GM23338 (cell line): ENCODE data around the gene SKA3. TPM values are rescaled to one million over a fixed set of nuclear protein-coding genes. Genes with fewer than 3 reads are reported as not detected.

Experiments used
- ATAC-seq: fragments of 200-7000 bp; cut with Tn5 transposase; 3 replicates; pipeline ENCODE4 v1.9.1; 2020
- DNase-seq: peaks from one replicate; pipeline ENCODE4 v3.0.0-alpha.2; 2015; ENCODE audit warnings: low spot score
- H2AFZ ChIP-seq: fragments of 200-600 bp; sonication (generic); 2 replicates; pipeline ENCODE4 v1.8.0; 2016; ENCODE audit warnings: antibody characterized with exemption, mild to moderate bottlenecking, moderate library complexity
- H3F3A ChIP-seq: fragments of 200-600 bp; sonication (generic); replicated peaks from 2 replicates; pipeline ENCODE4 v1.8.0; 2017; ENCODE audit warnings: antibody characterized with exemption, mixed run types, low read depth
- H3K27ac ChIP-seq: fragments of 200-600 bp; sonication (generic); 2 replicates; pipeline ENCODE4 v1.6.1; 2016; ENCODE audit warnings: low read depth
- H3K27me3 ChIP-seq: fragments of 200-600 bp; sonication (generic); 2 replicates; pipeline ENCODE4 v1.8.0; 2016; ENCODE audit warnings: mild to moderate bottlenecking, mixed run types, moderate library complexity; ENCODE audit not compliant: insufficient read depth
- H3K36me3 ChIP-seq: fragments of 200-600 bp; sonication (generic); 2 replicates; pipeline ENCODE4 v1.8.0; 2016; ENCODE audit warnings: mild to moderate bottlenecking; ENCODE audit not compliant: insufficient read depth
- H3K4me1 ChIP-seq: fragments of 200-600 bp; sonication (generic); 2 replicates; pipeline ENCODE4 v1.8.0; 2016; ENCODE audit warnings: mild to moderate bottlenecking, moderate library complexity; ENCODE audit not compliant: insufficient read depth
- H3K4me2 ChIP-seq: fragments of 200-600 bp; sonication (generic); 2 replicates; pipeline ENCODE4 v1.7.1; 2017; ENCODE audit warnings: mixed run types
- H3K4me3 ChIP-seq: fragments of 200-600 bp; sonication (generic); 2 replicates; pipeline ENCODE4 v1.6.1; 2016; ENCODE audit warnings: mixed run types
- H3K79me2 ChIP-seq: fragments of 200-600 bp; sonication (generic); replicated peaks from 2 replicates; pipeline ENCODE4 v1.8.0; 2017; ENCODE audit warnings: mild to moderate bottlenecking; ENCODE audit not compliant: insufficient read depth
- H3K9me2 ChIP-seq: fragments of 200-600 bp; sonication (generic); 2 replicates; pipeline ENCODE4 v1.8.0; 2017; ENCODE audit not compliant: insufficient read depth
- H4K20me1 ChIP-seq: fragments of 200-600 bp; sonication (generic); replicated peaks from 2 replicates; pipeline ENCODE4 v1.8.0; 2017; ENCODE audit warnings: mild to moderate bottlenecking; ENCODE audit not compliant: insufficient read depth
- H3K27ac Mint-ChIP-seq: 2 replicates; pipeline ENCODE4 v1.8.0; 2020; ENCODE audit warnings: inconsistent platforms, mild to moderate bottlenecking, moderate library complexity, mixed read lengths
- H3K27me3 Mint-ChIP-seq: 3 replicates; pipeline ENCODE4 v1.8.0; 2022; ENCODE audit warnings: low read depth, mild to moderate bottlenecking, moderate library complexity, mixed read lengths, inconsistent platforms; ENCODE audit not compliant: insufficient read depth, poor library complexity
- H3K36me3 Mint-ChIP-seq: 3 replicates; pipeline ENCODE4 v1.8.0; 2021; ENCODE audit warnings: low read depth, mild to moderate bottlenecking, inconsistent platforms, moderate library complexity, mixed read lengths
- H3K4me1 Mint-ChIP-seq: 3 replicates; pipeline ENCODE4 v1.8.0; 2020; ENCODE audit warnings: mild to moderate bottlenecking, inconsistent platforms, mixed read lengths
- H3K4me3 Mint-ChIP-seq: 3 replicates; pipeline ENCODE4 v1.8.0; 2021; ENCODE audit warnings: moderate library complexity, mild to moderate bottlenecking, inconsistent platforms, mixed read lengths
- H3K9me3 Mint-ChIP-seq: 3 replicates; pipeline ENCODE4 v1.8.0; 2020; ENCODE audit warnings: moderate library complexity, mild to moderate bottlenecking, inconsistent platforms, mixed read lengths
- CREB1 ChIP-seq: fragments of 250-450 bp; sonication (Bioruptor Pico); IDR thresholded peaks from 2 replicates; pipeline ENCODE4 v1.5.0; 2020; ENCODE audit warnings: low read depth, mild to moderate bottlenecking, moderate library complexity
- EZH2 ChIP-seq: fragments of 200-600 bp; sonication (generic); IDR thresholded peaks from one replicate; pipeline ENCODE4 v1.8.0; 2017; ENCODE audit warnings: antibody characterized with exemption, mild to moderate bottlenecking, low read depth; ENCODE audit not compliant: unreplicated experiment
- EZH2phosphoT487 ChIP-seq: fragments of 200-600 bp; sonication (generic); IDR thresholded peaks from one replicate; pipeline ENCODE4 v1.8.1; 2018; ENCODE audit warnings: antibody characterized with exemption; ENCODE audit not compliant: unreplicated experiment
- JUNB ChIP-seq: IDR thresholded peaks from one replicate; pipeline ENCODE4 v1.6.1; 2016; ENCODE audit warnings: antibody characterized with exemption; ENCODE audit not compliant: unreplicated experiment
- NANOG ChIP-seq: IDR thresholded peaks from 2 replicates; pipeline ENCODE4 v1.6.1; 2016; ENCODE audit warnings: antibody characterized with exemption, borderline replicate concordance
- POLR2AphosphoS5 ChIP-seq: IDR thresholded peaks from 2 replicates; pipeline ENCODE4 v1.6.1; 2016; ENCODE audit warnings: antibody characterized with exemption, low read depth
- STAT1 ChIP-seq: IDR thresholded peaks from one replicate; pipeline ENCODE4 v1.6.1; 2016; ENCODE audit warnings: antibody characterized with exemption; ENCODE audit not compliant: unreplicated experiment
- ZNF114 ChIP-seq: fragments of 250-450 bp; sonication (Bioruptor Pico); IDR thresholded peaks from 2 replicates; pipeline ENCODE4 v1.5.0; 2020; ENCODE audit warnings: mild to moderate bottlenecking, moderate library complexity
- ZNF331 ChIP-seq: fragments of 250-450 bp; sonication (Bioruptor Pico); IDR thresholded peaks from 2 replicates; pipeline ENCODE4 v1.5.0; 2020; ENCODE audit warnings: low read depth, mild to moderate bottlenecking, moderate library complexity
- polyA plus RNA-seq: library from polyadenylated mRNA; unstranded; fragments of >200 nt; fragmentation: Nextera tagmentation; extraction: Ambion mirVana; gene quantifications from 2 replicates; pipeline ENCODE4 v1.2.1, GENCODE V29; 2016
- total RNA-seq: library from RNA; depleted of rRNA; stranded (reverse); fragments of >200 nt; shearing (Covaris generic); gene quantifications from 2 replicates; pipeline ENCODE4 v1.2.3, GENCODE V29; 2014
- TF ChIP-seq, protein P1 (sequence below): fragments of 250-450 bp; sonication (Bioruptor Pico); IDR thresholded peaks from 2 replicates; pipeline ENCODE4 v1.5.0; 2020; ENCODE audit warnings: mild to moderate bottlenecking, moderate library complexity
- TF ChIP-seq, protein P2 (sequence below): IDR thresholded peaks from 2 replicates; pipeline ENCODE4 v1.6.1; 2016; ENCODE audit warnings: antibody characterized with exemption
- TF ChIP-seq, protein P3 (sequence below): IDR thresholded peaks from one replicate; pipeline ENCODE4 v1.6.1; 2018; ENCODE audit warnings: antibody characterized with exemption; ENCODE audit not compliant: unreplicated experiment
- TF ChIP-seq, protein P4 (sequence below), 2 experiments: fragments of 200-600 bp in 1 of 2; sonication (generic) in 1 of 2; conservative IDR thresholded peaks; 2 replicates each; pipeline versions ENCODE4 v1.5.1 to v1.6.1; 2016 to 2017; ENCODE audit warnings: antibody characterized with exemption in 2 of 2, low read depth in 2 of 2, mild to moderate bottlenecking in 2 of 2, moderate library complexity in 1 of 2

SKA3 gene
- total and polyA plus RNA-seq, 2 experiments from 2014 or later = 65.9 to 179 TPM

DNA sequence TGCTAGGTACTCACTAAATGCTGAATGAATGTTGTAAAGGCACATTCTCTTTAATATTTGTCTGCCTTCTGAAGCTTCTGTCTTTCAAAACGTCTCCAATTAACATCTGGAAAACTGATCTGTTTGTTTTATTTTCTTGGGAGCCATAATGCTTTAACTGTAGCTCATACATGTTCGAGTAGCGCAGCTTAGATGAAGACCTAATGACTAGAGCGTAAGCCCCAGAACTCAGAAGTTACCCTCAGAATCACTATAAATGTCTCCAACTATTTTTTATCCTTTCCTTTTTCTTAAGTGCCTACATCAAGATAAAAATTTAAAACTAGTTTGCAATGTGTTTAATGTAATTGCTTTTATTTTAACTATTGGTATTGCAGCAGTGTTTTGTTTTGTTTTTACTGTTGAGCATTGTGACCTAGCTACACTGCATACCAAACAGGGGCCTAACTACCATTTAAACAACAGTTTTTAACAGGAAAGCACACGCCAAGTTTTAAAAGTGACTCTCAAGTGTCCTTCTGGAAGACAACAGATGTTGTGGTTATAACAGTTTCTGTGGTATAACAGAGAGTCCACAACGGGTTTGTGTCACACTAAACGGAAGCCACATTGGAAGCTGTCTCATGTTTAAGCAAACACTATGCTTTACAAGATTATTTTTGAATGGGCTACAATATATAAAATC is 42.1 kb upstream of the SKA3 start (continued):
- TF ChIP-seq, protein P1, sequence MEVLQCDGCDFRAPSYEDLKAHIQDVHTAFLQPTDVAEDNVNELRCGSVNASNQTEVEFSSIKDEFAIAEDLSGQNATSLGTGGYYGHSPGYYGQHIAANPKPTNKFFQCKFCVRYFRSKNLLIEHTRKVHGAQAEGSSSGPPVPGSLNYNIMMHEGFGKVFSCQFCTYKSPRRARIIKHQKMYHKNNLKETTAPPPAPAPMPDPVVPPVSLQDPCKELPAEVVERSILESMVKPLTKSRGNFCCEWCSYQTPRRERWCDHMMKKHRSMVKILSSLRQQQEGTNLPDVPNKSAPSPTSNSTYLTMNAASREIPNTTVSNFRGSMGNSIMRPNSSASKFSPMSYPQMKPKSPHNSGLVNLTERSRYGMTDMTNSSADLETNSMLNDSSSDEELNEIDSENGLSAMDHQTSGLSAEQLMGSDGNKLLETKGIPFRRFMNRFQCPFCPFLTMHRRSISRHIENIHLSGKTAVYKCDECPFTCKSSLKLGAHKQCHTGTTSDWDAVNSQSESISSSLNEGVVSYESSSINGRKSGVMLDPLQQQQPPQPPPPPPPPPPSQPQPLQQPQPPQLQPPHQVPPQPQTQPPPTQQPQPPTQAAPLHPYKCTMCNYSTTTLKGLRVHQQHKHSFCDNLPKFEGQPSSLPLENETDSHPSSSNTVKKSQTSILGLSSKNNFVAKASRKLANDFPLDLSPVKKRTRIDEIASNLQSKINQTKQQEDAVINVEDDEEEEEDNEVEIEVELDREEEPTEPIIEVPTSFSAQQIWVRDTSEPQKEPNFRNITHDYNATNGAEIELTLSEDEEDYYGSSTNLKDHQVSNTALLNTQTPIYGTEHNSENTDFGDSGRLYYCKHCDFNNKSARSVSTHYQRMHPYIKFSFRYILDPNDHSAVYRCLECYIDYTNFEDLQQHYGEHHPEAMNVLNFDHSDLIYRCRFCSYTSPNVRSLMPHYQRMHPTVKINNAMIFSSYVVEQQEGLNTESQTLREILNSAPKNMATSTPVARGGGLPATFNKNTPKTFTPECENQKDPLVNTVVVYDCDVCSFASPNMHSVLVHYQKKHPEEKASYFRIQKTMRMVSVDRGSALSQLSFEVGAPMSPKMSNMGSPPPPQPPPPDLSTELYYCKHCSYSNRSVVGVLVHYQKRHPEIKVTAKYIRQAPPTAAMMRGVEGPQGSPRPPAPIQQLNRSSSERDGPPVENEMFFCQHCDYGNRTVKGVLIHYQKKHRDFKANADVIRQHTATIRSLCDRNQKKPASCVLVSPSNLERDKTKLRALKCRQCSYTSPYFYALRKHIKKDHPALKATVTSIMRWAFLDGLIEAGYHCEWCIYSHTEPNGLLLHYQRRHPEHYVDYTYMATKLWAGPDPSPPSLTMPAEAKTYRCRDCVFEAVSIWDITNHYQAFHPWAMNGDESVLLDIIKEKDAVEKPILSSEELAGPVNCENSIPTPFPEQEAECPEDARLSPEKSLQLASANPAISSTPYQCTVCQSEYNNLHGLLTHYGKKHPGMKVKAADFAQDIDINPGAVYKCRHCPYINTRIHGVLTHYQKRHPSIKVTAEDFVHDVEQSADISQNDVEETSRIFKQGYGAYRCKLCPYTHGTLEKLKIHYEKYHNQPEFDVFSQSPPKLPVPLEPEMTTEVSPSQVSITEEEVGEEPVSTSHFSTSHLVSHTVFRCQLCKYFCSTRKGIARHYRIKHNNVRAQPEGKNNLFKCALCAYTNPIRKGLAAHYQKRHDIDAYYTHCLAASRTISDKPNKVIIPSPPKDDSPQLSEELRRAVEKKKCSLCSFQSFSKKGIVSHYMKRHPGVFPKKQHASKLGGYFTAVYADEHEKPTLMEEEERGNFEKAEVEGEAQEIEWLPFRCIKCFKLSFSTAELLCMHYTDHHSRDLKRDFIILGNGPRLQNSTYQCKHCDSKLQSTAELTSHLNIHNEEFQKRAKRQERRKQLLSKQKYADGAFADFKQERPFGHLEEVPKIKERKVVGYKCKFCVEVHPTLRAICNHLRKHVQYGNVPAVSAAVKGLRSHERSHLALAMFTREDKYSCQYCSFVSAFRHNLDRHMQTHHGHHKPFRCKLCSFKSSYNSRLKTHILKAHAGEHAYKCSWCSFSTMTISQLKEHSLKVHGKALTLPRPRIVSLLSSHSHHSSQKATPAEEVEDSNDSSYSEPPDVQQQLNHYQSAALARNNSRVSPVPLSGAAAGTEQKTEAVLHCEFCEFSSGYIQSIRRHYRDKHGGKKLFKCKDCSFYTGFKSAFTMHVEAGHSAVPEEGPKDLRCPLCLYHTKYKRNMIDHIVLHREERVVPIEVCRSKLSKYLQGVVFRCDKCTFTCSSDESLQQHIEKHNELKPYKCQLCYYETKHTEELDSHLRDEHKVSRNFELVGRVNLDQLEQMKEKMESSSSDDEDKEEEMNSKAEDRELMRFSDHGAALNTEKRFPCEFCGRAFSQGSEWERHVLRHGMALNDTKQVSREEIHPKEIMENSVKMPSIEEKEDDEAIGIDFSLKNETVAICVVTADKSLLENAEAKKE = no peak

DNA sequence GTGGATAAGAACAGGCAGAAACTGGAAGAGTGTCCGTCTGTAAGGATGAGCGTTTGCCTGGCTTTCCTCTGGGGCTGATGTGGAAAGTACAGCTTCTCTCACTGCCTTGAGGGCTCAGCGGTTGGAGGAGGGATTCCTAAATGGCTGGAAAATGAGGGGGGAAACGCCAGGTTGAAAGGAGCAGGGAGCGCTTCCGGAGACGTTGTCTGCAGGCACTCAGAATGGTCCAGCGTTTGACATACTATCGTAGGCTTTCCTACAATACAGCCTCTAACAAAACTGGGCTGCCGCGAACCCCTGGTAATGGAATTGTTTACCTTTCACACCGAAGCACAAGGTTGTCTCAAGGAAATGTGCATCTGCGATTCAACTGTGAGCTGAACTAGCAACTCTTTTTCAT is 40.0 kb upstream of the SKA3 start:
- Histone ChIP-seq H3K79me2 (no peaks in the 10 kb centered on the region), H3F3A (no peaks in the 10 kb centered on the region), H3K4me3 (no peak overlapping the region), H3K9me2 (no peaks in the 10 kb centered on the region), H3K36me3 (no peaks in the 10 kb centered on the region), H4K20me1 (no peaks in the 10 kb centered on the region), H3K27me3 (no peaks in the 10 kb centered on the region), H2AFZ (peak overlapping the region; percentile 95), H3K4me1 (no peaks in the 10 kb centered on the region), H3K4me2 (no peak overlapping the region), H3K27ac (no peak overlapping the region)
- Mint-ChIP-seq H3K4me3 (no peak overlapping the region), H3K27ac (no peak overlapping the region), H3K27me3 (peaks cover 8% of the 10 kb centered on the region), H3K9me3 (peaks cover 32% of the 10 kb centered on the region), H3K36me3 (peaks cover 16% of the 10 kb centered on the region), H3K4me1 (0 out of 3 replicates have a peak, but pooled peaks cover 2% of the 10 kb centered on the region)
- peak; percentile 24 for DNase-seq
- ATAC-seq = no peak; the same call in 2 of the 3 replicates
- TF ChIP-seq POLR2AphosphoS5 (no peak), EZH2 (no peak), JUNB (no peak), STAT1 (no peak), CREB1 (no peak), ZNF114 (CRISPR knock-in tag) (no peak), NANOG (no peak), EZH2phosphoT487 (no peak), ZNF331 (no peak)
- TF ChIP-seq, protein P2, sequence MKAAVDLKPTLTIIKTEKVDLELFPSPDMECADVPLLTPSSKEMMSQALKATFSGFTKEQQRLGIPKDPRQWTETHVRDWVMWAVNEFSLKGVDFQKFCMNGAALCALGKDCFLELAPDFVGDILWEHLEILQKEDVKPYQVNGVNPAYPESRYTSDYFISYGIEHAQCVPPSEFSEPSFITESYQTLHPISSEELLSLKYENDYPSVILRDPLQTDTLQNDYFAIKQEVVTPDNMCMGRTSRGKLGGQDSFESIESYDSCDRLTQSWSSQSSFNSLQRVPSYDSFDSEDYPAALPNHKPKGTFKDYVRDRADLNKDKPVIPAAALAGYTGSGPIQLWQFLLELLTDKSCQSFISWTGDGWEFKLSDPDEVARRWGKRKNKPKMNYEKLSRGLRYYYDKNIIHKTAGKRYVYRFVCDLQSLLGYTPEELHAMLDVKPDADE = no peak
- TF ChIP-seq, protein P3, sequence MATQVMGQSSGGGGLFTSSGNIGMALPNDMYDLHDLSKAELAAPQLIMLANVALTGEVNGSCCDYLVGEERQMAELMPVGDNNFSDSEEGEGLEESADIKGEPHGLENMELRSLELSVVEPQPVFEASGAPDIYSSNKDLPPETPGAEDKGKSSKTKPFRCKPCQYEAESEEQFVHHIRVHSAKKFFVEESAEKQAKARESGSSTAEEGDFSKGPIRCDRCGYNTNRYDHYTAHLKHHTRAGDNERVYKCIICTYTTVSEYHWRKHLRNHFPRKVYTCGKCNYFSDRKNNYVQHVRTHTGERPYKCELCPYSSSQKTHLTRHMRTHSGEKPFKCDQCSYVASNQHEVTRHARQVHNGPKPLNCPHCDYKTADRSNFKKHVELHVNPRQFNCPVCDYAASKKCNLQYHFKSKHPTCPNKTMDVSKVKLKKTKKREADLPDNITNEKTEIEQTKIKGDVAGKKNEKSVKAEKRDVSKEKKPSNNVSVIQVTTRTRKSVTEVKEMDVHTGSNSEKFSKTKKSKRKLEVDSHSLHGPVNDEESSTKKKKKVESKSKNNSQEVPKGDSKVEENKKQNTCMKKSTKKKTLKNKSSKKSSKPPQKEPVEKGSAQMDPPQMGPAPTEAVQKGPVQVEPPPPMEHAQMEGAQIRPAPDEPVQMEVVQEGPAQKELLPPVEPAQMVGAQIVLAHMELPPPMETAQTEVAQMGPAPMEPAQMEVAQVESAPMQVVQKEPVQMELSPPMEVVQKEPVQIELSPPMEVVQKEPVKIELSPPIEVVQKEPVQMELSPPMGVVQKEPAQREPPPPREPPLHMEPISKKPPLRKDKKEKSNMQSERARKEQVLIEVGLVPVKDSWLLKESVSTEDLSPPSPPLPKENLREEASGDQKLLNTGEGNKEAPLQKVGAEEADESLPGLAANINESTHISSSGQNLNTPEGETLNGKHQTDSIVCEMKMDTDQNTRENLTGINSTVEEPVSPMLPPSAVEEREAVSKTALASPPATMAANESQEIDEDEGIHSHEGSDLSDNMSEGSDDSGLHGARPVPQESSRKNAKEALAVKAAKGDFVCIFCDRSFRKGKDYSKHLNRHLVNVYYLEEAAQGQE = no peak
- TF ChIP-seq, protein P4, sequence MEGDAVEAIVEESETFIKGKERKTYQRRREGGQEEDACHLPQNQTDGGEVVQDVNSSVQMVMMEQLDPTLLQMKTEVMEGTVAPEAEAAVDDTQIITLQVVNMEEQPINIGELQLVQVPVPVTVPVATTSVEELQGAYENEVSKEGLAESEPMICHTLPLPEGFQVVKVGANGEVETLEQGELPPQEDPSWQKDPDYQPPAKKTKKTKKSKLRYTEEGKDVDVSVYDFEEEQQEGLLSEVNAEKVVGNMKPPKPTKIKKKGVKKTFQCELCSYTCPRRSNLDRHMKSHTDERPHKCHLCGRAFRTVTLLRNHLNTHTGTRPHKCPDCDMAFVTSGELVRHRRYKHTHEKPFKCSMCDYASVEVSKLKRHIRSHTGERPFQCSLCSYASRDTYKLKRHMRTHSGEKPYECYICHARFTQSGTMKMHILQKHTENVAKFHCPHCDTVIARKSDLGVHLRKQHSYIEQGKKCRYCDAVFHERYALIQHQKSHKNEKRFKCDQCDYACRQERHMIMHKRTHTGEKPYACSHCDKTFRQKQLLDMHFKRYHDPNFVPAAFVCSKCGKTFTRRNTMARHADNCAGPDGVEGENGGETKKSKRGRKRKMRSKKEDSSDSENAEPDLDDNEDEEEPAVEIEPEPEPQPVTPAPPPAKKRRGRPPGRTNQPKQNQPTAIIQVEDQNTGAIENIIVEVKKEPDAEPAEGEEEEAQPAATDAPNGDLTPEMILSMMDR (conservative IDR thresholded peaks at IDR 0.05; ENCODE audit: low read depth in 2 of 2) = no peak
